Sigmoid colon (tissue), 3 donors: ENCODE data around the gene RHEBL1.

ENCODE experiments used
- CTCF ChIP-seq, 4 experiments: fragments of 450-650 bp in 3 of 4; fragments of 200-600 bp in 1 of 4; IDR thresholded peaks; one replicate each; pipeline ENCODE4 v1.5.1; 2016 to 2019; ENCODE audit warnings: antibody characterized with exemption in 4 of 4, mild to moderate bottlenecking in 3 of 4, moderate library complexity in 2 of 4
- POLR2A ChIP-seq, 2 donors: fragments of 450-650 bp; IDR thresholded peaks; one replicate each; pipeline ENCODE4 v1.6.1; 2016; ENCODE audit warnings: antibody characterized with exemption in 2 of 2, mild to moderate bottlenecking in 2 of 2, moderate library complexity in 2 of 2

- no peak for TF ChIP-seq POLR2A (IDR thresholded peaks at IDR 0.05)
- no peak for TF ChIP-seq CTCF (IDR thresholded peaks at IDR 0.05)
Measured at GRCh38 chr12:49028666-49029275, 41.0 kb downstream of the RHEBL1 start.
